Cerebellar nuclear complex (tissue), 1 donor: ENCODE data around the gene SPSB1.
"Not testable (repeated sequence)": the region's sequence is repeated elsewhere in the genome, so short reads cannot be mapped to it uniquely, and the experiment has no call there.

Experiments used
- DNase-seq, 2 experiments: peaks; one replicate each; lab custom pipeline; 2025; lab: John Stamatoyannopoulos, UW

Gene SPSB1

DNA sequence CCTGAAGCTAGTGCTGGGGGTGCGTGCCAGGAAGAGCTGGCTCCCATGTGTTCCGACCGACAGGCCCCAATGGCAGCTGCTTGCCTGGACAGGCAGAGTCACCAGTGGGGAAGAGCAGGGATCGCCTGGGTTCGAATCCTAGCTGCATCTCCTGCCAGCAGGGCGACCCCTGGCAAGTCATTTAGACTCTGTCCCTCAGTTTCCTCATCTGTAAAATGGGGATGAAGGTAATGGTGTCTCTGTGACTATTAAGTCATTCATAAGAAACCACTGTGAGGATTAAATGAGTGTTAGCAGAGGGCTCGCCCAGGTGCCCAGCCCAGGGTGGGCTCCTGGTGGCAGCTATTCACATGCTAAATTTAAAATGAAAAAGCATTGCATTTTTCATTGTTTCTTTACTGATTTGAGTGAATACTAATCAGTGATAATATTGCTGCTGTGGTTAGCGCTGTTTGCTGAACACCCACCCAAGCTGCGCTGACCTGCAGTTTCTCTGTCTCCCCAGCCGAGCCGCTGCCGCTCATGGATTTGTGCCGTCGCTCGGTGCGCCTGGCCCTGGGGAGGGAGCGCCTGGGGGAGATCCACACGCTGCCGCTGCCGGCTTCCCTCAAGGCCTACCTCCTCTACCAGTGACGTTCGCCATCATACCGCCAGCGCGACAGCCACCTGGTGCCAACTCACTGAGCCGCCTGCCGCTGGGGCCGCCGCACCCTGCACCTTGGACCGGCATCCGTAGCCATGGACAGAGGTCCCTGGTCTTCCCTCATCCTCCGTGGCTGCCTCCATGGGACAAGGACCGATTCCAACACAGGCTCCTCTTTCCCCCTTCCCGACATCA, 74.5 kb downstream of the SPSB1 start:
- DNase-seq, result no peak

DNA sequence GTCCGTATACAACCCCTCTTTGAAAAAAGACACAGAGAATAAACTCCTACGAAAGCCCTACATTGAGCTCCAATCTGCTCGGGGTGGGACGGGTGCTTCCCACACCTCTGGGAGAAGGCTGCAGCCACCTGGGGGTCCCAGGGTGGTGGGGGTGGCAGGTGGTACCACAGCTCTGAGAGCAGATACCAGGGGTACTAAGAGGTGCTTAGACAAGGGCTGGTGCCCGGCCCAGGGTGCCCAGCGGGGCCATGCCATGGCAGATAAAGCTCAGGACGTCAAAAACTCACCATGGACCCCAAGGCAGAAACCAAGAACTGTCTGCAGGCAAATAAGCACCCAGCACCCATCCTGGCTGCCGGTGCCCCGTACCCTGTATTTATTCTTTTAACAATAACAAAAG, 75.1 kb downstream of the SPSB1 start:
- DNase-seq, result no peak

DNA sequence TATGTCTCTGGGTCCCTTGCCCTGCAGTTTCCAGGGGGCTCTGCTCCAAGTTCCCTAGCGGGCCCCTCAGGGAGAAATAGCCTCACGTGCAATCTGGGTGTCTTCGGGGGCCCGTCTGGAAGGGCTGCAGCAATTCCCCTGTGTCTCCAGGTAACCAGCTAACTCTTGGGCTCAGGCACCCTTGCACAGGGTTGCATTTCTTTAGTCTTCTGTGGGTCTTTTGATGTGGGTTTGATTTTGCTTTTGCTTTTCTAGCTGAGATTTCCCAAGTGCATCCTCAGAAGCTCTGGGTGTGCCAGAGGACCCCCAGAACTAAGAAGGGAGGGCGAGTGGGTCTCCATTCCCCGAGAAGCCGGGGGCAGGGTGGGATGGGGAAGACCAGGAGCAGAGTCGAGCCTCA, 75.7 kb downstream of the SPSB1 start:
- DNase-seq, result no peak

DNA sequence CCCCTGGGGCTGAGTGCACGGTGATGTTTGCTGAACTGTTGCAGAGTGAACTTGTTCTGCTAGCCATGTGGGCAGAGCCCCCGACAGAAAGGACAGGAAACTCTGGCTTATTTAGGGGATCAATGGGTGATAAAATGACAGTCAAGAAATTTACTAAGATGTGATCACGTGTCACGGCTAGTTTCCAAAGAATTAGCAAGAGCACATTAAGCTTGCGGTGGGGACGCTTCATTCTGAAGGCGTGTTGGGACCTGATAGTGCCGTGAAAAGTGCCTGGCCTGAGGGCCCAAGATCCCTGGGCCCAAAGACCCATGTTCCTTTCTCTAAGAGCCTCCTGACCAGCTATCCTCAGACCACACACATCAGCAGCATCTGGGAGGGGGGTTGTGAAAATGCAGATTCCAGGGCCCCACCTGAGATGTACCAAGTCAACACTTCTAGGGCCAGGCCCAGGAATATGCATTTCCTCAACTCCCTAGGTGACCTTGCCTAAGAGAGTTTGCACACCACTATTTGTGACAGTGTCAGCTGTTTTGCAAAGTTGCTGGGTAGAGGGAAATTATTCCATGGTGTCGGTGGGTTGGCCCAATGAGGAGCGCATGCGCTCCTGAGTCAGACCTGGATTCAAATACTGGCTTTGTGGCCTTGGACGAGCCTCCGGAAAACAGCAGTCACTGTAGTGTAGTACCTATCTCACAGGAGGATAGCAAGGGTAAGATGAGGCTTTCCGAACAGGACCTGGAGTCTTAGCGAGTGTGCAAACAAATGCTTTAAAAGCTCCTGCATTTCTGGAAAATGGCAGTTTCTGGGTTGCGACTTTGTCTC, 77.5 kb downstream of the SPSB1 start:
- DNase-seq, result no peak

DNA sequence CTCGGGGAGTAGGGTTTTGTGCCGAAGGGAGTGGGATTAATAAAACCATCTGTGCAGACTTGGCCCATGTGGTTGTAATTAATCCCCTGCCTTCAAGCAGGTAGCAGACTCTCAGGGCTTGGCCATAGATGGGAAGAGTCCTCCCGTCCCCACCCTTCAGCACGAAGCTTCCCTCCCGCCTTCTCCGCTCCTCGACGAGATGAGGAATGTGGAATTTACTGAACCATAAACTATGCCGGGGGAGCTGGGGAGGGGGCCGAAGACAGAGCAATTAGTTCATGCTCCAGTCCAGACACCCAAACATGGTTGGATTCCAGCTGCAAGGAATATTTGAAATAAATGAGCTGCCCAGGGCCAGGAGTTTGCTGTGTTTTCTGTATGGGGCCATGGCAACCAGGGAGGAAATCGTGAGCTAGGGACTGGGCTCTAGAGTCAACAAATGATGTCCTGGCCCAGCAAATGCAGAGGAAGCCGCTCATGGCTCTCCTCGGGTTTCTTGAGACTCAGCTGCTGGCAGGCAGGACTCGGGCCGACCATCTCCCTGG, 78.8 kb downstream of the SPSB1 start:
- no peak for DNase-seq

DNA sequence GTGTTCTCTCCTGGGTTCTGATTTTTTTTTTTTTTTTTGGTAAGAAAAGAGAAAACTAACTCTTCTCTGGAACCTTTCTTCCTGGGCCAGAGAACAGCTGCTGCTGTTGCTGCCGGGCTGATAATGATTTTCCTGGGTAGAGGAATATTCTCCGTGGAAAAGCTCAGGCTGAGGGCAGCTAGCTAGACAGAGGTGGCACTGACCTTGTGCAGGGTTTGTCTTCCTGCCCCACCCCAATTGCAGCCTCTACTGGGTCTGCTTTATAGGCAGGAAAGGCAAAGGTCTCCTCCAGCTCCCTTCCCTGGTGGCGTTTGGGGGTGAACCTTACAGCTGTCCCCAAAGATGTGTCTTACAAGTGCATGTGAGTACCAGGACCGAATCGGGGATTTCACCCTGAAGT, 79.3 kb downstream of the SPSB1 start:
- DNase-seq, result no peak

DNA sequence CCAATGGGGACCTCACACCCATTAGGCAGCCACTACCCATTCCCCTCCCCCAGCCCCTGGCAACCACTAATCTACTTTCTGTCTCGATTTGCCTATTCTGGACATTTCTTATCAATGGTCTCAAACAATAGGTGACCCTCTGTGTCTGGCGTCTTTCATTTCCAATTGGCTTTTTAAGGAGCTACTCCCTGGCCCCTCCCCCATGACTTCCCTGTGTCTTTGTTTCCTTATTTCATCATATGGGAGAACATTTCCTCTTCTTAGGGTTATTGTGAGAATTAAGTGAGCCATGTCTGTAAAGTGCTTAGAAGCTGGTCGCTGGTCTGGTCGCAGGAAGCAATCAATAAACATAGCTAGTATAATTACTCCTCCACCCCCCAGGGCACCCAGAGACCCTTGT, 80.9 kb downstream of the SPSB1 start:
- DNase-seq, result no peak

DNA sequence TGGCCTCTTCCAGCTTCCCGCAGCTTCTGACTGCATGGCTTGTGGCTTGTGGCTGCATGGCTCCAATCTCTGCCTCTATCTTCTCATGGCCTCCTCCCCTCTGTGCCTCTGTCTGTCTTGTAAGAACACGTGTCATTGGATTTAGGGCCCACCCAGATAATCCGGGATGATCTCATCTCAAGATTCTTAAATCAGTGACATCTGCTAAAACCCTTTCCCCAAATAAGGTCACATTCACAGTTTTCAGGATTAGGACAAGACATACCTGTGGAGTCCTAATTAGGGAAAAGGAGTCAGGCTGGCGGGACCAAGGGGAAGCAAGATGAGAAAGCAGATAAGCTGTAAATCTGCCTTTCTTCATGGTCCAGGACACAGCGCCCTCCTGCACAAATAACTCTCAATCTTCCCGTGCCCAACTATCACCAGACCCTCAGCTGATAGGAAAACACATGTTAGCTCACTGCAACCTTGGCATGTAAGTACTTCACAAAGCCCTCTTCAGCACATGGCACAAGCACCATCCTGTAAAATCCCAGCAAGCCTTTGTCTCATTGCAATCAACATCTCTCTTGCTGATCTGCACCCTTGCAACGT, 82.2 kb downstream of the SPSB1 start:
- DNase-seq, result no peak

DNA sequence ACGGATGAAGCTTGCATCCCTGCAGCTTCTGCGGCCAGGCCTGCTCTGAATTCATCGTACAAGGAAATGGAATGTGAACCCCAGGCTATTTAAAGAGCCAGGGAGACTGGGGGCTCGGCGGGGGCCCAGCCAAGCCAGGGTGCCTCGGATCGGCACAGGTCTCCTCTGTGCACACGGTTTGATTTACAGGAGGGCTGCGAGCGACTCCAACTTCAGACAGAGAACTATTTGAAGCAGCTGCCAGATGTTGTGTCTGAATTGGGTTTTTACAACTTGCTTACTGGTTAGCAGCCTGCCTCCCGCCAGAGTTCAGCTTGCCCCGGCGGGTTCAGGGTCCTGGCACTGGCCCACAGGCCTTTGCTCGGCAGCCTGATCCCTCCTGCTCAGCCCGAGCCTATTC, 83.2 kb downstream of the SPSB1 start:
- DNase-seq, result no peak

DNA sequence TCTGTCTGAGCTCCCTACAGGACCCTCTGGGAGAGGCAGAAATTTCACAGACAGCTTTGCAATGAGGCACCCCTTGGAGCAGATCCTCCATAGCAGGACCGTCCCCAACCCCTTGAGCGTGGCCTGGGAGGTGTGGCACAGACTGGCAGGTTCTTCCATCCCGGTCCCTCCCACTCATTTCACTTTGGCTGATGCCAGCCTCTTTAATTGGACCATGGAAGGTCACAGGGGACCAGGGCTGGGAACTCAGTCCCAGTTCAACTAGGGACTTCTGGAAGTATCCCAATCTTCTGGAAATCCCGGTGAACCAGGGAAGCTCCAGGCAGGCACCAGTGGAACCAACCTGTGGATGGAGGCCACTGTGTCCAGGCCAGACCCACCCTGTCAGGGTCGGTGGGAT, 83.7 kb downstream of the SPSB1 start:
- no peak for DNase-seq

DNA sequence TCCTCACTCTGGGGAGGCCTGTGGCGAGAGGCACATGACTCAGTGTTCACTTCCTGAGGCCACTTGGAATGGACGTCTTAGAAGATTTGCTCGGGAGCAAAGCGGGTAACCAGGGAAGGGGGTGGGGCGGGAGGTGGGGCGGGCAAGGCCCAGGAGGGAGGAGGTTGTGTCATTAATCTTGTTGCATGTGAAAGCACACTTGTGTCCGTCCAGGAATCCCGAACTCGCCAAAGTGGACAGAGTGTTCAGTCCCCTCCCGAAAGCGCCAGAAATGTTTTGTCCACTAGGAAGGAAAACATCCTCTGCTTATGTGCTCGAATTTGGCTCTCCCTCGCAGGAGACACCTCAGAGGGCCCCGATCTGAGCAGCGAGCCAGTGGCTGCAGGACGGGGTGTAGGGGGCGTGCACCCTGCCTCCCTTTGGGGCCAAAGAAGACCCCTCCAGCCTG, 84.2 kb downstream of the SPSB1 start:
- DNase-seq, result no peak

DNA sequence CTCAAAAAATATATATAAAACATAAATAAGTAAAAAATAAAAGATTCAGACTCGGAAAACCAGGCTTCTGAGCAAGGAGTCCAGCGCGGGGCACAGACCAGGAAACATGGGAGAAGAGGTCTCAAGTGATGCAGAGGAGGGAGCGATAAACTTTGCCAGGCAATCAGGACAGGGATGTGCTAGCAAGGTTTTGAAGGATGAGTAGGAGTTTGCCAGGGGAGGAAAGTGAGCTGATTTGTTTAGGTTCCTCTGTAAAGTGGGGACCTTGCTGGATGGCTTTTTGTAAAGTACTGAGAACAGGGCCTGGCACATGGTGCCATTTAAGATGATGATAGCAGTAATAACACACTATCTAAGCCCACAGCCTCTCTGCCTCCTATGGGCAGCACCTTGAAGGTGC, 86.1 kb downstream of the SPSB1 start:
- no peak for DNase-seq

DNA sequence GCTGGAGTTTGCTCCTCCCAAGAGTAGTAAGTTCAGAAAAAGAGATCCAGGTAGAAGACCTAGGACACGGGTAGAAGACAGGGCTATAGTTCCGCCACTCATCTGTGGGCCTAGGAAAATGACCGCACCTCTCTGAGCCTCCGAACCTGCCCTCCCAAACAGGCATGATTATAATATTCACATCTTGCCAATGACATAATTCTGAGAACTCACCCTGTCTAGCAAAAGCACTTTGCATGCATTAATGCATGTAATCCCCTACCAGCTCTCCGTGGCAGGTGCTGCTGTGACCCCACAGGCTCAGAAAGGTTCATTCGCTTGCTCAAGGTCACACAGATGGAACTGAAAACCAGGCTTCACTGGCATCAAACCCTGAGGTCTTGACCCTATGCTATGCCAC, 88.0 kb downstream of the SPSB1 start:
- no peak for DNase-seq

DNA sequence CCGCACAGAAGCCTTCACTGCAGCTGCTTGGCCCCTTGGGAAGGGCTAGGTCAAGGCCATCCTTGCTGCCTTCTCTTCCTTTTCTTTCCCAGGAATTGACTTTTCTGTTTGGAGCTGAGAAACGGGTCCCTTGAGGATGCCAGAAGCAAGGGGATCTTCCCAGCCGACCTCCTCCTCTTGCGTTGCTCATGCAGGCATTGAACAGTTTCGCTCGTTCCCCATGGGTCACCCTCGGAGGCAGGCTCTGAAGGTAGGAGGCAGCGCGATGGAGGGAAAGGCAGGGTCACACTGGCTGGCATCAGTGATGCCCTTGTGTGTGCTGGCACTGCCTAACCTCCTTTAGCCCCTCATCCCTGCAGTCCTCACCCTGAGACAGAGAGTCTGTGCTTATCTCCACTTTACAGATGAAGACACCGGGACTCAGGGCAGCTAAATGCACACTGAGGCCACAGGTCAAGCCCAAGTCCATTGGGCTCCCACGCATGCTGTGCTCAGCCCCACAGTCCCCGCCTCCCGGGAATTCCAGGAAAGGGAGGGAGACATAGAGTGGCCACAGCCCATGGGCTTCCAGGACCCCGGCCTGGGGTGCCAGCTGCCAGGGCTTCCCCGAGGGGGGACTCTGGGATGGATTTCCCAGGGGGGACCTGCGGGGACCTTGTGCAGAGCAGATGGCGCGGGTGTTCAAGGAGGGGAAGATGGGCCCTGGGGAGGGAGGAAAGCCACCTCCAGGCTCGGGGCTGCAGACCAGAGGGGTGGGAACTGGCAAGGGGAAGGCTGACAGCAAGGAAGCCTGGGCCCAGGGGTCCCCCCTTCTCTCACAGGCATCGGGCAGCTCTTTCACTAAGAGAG, 90.2 kb downstream of the SPSB1 start:
- DNase-seq, result no peak

DNA sequence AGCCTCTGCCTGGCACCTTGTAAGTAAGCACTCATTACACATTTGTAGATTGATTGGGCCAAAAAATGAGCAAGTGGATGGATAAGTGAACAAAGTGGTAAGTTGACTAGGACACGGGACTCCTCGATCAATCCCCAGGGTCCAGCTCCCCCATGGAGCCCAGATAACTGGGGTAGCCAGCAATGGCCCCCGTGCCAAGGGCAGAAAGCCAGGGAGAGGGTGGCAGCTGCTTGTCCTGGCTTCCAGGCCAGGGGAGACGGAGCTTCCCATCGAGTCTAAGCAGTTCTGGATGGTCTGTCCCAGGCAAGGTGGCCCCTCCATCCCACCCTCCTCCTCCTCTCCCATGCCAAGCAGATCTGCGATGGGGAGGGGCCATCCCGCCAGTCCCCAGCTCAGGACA, 91.4 kb downstream of the SPSB1 start:
- DNase-seq, result no peak

DNA sequence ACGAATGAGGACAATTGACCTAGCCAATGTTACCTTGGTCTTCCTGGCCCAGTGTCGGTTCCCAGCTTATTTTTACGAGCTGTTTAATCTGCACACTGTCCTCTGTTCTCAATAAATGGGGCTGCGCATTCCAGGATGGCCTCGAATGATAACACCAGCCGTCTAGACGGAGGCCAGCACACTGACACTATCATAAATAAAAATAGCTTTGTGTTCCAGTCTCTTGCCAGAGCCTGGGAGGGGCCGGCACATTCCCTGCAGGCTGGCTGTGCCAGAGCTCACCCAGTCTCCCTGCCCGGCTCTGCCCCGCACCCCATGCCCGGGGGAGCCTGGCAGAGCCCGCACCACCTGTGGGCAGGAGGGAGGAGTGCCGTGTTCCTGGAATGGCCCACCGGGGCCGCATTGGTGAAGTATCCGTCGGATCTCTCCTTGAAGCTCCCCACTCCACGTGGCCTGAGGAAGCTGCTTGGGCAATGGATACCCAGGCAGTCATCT, 92.1 kb downstream of the SPSB1 start:
- DNase-seq, result no peak

DNA sequence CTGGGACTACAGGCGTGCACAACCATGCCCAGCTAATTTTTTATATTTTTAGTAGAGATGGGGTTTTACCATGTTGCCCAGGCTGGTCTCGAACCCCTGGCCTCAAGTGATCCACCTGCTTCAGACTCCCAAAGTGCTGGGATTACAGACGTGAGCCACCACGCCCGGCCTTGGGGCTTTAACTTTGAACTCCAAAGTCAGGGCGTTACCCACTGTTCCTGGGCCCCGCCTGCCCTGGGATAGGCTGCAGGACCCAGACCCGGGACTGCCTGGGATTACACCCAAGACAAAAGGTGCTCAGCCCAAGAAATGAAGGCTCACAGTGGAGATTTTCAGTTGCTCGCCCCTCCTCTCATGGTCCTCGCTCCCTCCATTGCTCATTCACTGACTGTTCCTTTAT, 92.7 kb downstream of the SPSB1 start:
- DNase-seq, result not testable (repeated sequence)

DNA sequence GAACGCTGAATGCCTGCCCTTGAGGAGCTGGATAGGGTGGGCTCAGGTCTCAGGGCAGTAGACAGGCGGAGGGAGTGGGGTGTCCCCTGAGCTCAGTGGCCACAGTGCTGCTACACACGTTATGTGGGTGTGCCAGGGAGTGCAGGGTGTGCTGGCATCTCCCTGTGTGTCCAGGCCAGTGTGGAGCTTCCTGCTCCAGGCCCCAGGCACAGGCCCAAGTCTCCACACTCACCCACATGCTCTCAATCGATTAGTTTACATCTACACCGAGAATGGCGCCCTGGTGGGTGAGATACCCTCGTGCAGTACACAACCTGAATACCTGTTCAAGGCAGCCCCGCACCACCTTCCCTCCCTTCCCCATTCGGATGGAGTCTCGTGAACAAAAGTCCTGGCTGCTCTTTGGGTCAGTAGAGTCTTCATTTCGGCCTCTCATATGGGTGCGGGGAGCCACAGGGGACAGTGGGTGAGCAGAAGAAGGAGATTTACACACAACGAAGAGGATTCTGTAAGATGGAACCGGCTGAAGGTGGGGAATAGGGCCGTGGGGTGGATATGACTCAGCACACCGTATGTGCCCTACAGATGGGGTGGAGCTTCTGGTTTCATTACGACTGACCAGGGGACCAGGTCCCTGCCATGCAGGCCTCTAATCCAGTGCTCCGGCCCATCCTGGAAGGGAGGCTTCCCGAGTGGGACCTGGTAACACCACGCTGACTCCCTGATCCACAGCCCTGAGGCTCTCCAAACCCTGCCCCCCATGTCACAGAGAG, 93.3 kb downstream of the SPSB1 start:
- DNase-seq, result no peak

DNA sequence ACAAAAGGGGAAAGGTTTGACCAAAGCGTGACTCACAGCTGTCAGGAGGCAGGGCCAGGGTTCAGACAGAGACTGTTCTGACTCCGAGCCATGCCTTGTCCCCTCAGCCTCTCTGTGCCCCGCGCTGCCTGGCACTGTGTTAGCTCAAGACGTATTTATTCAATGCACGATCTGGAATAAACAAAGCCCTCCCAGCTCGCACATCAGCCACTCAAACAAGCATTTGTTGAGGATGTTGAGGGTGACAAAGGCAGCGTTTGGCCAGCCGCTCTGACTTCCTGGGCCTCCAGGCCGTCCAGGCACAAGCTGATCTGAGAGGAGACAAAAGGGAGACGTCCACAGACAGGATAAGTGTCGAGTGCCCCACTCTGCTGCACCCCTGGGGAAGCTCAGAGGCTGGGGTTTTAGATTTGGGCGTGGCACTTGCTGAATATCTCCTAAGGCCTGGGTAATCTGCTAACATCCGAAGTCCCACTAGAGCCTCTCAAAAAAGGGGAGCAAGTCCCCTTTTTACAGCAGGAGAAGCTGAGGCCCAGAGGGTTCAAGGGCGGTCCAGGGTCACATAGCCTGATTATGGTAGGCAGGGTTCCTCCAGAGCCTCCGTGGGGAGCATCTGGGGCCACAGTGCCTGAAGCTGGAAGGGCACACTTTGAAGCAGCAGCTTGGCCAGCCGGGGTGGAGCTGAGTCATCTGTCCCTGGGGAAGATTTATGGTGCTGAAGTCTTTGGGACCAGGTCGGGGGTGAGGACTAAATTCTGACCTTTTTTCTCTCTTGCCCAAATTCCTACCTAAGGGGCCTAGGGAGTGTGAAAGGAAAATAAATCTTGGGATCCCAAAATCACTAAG, 95.9 kb downstream of the SPSB1 start:
- no peak for DNase-seq

DNA sequence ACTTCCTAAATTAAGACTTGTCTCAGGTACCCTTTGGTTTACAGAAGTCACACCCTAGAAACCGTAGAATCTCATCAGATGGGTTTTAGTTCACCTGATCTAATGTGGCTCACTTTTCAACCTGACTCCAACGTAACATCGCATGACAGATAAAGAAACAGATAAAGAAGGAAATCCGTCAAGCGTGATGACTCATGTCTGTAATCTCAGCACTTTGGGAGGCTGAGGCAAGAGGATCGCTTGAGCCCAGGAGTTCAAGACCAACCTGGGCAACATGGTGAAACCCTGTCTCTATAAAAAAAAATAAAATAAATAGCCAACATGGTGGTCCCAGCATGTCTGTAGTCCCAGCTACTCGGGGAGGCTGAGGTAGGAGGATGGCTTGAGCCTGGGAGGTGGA, 97.3 kb downstream of the SPSB1 start:
- DNase-seq, result no peak
